OCI-LY1 (cell line): Measurements from ENCODE around the gene TCERG1L.

ENCODE experiments used
- H2AFZ ChIP-seq: fragments of 200-600 bp; sonication (generic), shearing (Covaris generic); 2 replicates; pipeline ENCODE4 v1.6.0; 2014; ENCODE audit warnings: antibody characterized with exemption, mild to moderate bottlenecking, low read length
- H3F3A ChIP-seq: fragments of 200-600 bp; sonication (generic), shearing (Covaris generic); 2 replicates; pipeline ENCODE4 v1.6.0; 2014; ENCODE audit warnings: mild to moderate bottlenecking, antibody characterized with exemption, low read length, moderate library complexity; ENCODE audit not compliant: insufficient read depth
- H3K27ac ChIP-seq: fragments of 200-600 bp; sonication (generic); 2 replicates; pipeline ENCODE4 v1.5.1; 2014; ENCODE audit warnings: low read length, mixed run types, mild to moderate bottlenecking, low read depth; ENCODE audit not compliant: poor library complexity, severe bottlenecking
- H3K27me3 ChIP-seq: fragments of 200-600 bp; sonication (generic); 2 replicates; pipeline ENCODE4 v1.6.0; 2014; ENCODE audit warnings: antibody characterized with exemption, mild to moderate bottlenecking, low read length, moderate library complexity; ENCODE audit not compliant: insufficient read depth
- H3K36me3 ChIP-seq: fragments of 200-600 bp; sonication (generic); 2 replicates; pipeline ENCODE4 v1.6.1; 2014; ENCODE audit warnings: mild to moderate bottlenecking, antibody characterized with exemption, low read length, moderate library complexity, mixed read lengths; ENCODE audit not compliant: insufficient read depth
- H3K4me1 ChIP-seq: fragments of 200-600 bp; sonication (generic); 2 replicates; pipeline ENCODE4 v1.5.1; 2014; ENCODE audit warnings: mild to moderate bottlenecking, low read length, moderate library complexity; ENCODE audit not compliant: insufficient read depth, severe bottlenecking
- H3K4me2 ChIP-seq: fragments of 200-600 bp; sonication (generic), shearing (Covaris generic); 2 replicates; pipeline ENCODE4 v1.6.1; 2014; ENCODE audit warnings: low read length
- H3K4me3 ChIP-seq: fragments of 200-600 bp; sonication (generic); 2 replicates; pipeline ENCODE4 v1.5.1; 2014; ENCODE audit warnings: low read length, low read depth, mild to moderate bottlenecking, mixed read lengths; ENCODE audit not compliant: poor library complexity, severe bottlenecking
- H3K79me2 ChIP-seq: fragments of 200-600 bp; shearing (Covaris generic); 2 replicates; pipeline ENCODE4 v1.6.1; 2016; ENCODE audit warnings: mixed run types, low read length, mixed read lengths; ENCODE audit not compliant: insufficient read depth
- H3K9ac ChIP-seq: fragments of 200-600 bp; sonication (generic), shearing (Covaris generic); 2 replicates; pipeline ENCODE4 v1.6.1; 2014; ENCODE audit warnings: mild to moderate bottlenecking, low read length, mixed read lengths
- H3K9me2 ChIP-seq: fragments of 200-600 bp; sonication (generic), shearing (Covaris generic); 2 replicates; pipeline ENCODE4 v1.6.1; 2014; ENCODE audit warnings: low read depth, mild to moderate bottlenecking, low read length, mixed read lengths
- H3K9me3 ChIP-seq: fragments of 200-600 bp; shearing (Covaris generic); 2 replicates; pipeline ENCODE4 v1.6.1; 2014; ENCODE audit warnings: low read length, mixed read lengths
- H4K20me1 ChIP-seq: fragments of 200-600 bp; sonication (generic), shearing (Covaris generic); 2 replicates; pipeline ENCODE4 v1.6.0; 2016; ENCODE audit warnings: mild to moderate bottlenecking, low read length; ENCODE audit not compliant: insufficient read depth
- EZH2 ChIP-seq: fragments of 200-600 bp; sonication (generic), shearing (Covaris generic); IDR thresholded peaks from 2 replicates; pipeline ENCODE4 v1.8.0; 2017; ENCODE audit warnings: borderline replicate concordance, mixed run types, mild to moderate bottlenecking, antibody characterized with exemption, low read length, moderate library complexity, mixed read lengths
- TF ChIP-seq, protein P1 (sequence below): fragments of 200-600 bp; sonication (generic), shearing (Covaris generic); IDR thresholded peaks from 2 replicates; pipeline ENCODE4 v1.5.1; 2017; ENCODE audit warnings: mild to moderate bottlenecking, antibody characterized with exemption, low read length, moderate library complexity, mixed read lengths

TCERG1L gene

DNA sequence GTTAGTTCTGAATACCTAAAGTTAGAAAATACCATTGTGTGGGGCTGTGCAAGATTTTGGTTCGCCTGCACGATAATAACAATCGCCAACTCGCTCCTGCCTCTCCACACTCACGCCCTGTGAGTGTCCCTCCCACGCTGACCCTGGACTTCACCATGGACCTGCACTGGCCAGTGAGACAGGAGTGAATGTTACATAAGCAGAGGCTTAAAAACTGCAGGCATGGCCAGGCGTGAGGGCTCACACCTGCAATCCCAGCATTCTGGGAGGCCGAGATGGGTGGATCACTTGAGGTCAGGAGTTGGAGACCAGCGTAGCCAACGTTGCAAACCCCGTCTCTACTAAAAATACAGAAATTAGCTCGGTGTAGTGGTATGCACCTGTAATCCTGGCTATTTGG is 68.4 kb downstream of the TCERG1L start:
- no peak for TF ChIP-seq EZH2
- TF ChIP-seq, protein P1, sequence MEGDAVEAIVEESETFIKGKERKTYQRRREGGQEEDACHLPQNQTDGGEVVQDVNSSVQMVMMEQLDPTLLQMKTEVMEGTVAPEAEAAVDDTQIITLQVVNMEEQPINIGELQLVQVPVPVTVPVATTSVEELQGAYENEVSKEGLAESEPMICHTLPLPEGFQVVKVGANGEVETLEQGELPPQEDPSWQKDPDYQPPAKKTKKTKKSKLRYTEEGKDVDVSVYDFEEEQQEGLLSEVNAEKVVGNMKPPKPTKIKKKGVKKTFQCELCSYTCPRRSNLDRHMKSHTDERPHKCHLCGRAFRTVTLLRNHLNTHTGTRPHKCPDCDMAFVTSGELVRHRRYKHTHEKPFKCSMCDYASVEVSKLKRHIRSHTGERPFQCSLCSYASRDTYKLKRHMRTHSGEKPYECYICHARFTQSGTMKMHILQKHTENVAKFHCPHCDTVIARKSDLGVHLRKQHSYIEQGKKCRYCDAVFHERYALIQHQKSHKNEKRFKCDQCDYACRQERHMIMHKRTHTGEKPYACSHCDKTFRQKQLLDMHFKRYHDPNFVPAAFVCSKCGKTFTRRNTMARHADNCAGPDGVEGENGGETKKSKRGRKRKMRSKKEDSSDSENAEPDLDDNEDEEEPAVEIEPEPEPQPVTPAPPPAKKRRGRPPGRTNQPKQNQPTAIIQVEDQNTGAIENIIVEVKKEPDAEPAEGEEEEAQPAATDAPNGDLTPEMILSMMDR, result no peak
- no peaks in the 10 kb centered on the region for H3K27me3 ChIP-seq
- H3K36me3 ChIP-seq, result no peaks in the 10 kb centered on the region
- H3K4me3 ChIP-seq, result no peak overlapping the region
- no peak overlapping the region for H3K9ac ChIP-seq
- no peak overlapping the region for H3K27ac ChIP-seq
- H2AFZ ChIP-seq, result no peak overlapping the region
- no peaks in the 10 kb centered on the region for H3F3A ChIP-seq
- H3K4me1 ChIP-seq, result no peaks in the 10 kb centered on the region
- H4K20me1 ChIP-seq, result no peaks in the 10 kb centered on the region
- no peaks in the 10 kb centered on the region for H3K9me2 ChIP-seq
- no peaks in the 10 kb centered on the region for H3K9me3 ChIP-seq
- H3K79me2 ChIP-seq, result no peaks in the 10 kb centered on the region
- H3K4me2 ChIP-seq, result no peak overlapping the region

DNA sequence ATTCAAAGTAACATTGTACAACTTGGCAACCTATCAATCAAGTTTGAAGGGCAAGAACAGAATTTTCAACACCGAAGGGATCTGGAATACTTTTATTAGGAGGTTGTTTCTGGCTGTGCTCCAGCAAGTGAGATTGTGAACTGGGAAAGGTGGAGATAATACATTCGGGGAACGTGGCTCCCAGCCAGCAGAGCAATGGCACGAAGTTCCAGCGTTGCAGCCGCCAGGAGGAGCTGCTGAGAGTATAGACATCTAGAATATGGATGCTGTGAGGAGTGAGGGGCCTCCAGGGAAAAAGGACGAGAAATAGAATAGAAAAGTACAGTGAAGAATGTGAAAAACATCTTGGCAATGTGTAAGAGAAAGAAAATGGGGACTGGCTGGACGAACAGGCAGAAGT is 69.5 kb downstream of the TCERG1L start:
- H2AFZ ChIP-seq, result no peak overlapping the region
- H3K36me3 ChIP-seq, result no peaks in the 10 kb centered on the region
- no peaks in the 10 kb centered on the region for H3K9me2 ChIP-seq
- H3K79me2 ChIP-seq, result no peaks in the 10 kb centered on the region
- no peak overlapping the region for H3K9ac ChIP-seq
- H3K27me3 ChIP-seq, result no peaks in the 10 kb centered on the region
- no peak for TF ChIP-seq EZH2
- TF ChIP-seq, protein P1, result peak; percentile 64
- H4K20me1 ChIP-seq, result no peaks in the 10 kb centered on the region
- H3K4me3 ChIP-seq, result no peak overlapping the region
- H3K4me2 ChIP-seq, result no peak overlapping the region
- no peaks in the 10 kb centered on the region for H3K4me1 ChIP-seq
- H3F3A ChIP-seq, result no peaks in the 10 kb centered on the region
- H3K27ac ChIP-seq, result no peak overlapping the region
- H3K9me3 ChIP-seq, result no peaks in the 10 kb centered on the region

DNA sequence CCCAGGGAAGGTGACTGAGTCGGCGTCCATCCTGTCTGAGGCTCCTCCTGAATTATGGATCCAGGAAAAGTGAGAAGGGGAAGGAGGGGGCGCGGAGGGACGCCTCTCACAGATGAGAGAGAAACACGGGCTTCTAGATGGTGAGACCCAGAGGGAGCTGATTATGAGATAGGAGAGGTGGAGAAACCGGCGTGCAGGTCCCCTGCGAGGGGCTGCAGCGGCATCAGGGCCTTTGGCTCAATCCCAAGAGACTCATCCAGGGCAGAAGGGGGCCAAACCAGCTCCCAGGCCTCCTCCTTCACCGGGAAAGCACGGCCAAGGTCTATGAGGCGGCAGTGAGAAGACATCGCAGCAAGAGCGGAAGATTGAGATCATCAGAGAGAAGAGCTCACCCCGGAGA is 70.8 kb downstream of the TCERG1L start:
- no peaks in the 10 kb centered on the region for H3K36me3 ChIP-seq
- no peaks in the 10 kb centered on the region for H3K9me3 ChIP-seq
- H2AFZ ChIP-seq, result no peak overlapping the region
- H3K27me3 ChIP-seq, result no peaks in the 10 kb centered on the region
- H3K79me2 ChIP-seq, result no peaks in the 10 kb centered on the region
- H4K20me1 ChIP-seq, result no peaks in the 10 kb centered on the region
- no peak overlapping the region for H3K4me2 ChIP-seq
- H3K27ac ChIP-seq, result no peak overlapping the region
- H3K4me3 ChIP-seq, result no peak overlapping the region
- H3K9ac ChIP-seq, result no peak overlapping the region
- H3K4me1 ChIP-seq, result no peaks in the 10 kb centered on the region
- no peaks in the 10 kb centered on the region for H3K9me2 ChIP-seq
- TF ChIP-seq, protein P1, result no peak
- no peak for TF ChIP-seq EZH2
- no peaks in the 10 kb centered on the region for H3F3A ChIP-seq
